ENCODE data around the gene CASZ1. TPM values are rescaled to one million over a fixed set of nuclear protein-coding genes. Genes with fewer than 3 reads are reported as not detected.

The CASZ1 gene
- total RNA-seq, 2 experiments from 2014 or later, result 3.7 to 4.0 TPM

GRCh38 chr1:10620776-10621175, 175.7 kb downstream of the CASZ1 start:
- Mint-ChIP-seq H3K27me3 (no peaks in the 10 kb centered on the region), H3K4me1 (no peaks in the 10 kb centered on the region), H3K27ac (no peak overlapping the region), H3K36me3 (ENCODE audit: low read depth) (peaks cover 7% of the 10 kb centered on the region), H3K4me3 (no peak overlapping the region), H3K9me3 (ENCODE audit: low read depth) (no peaks in the 10 kb centered on the region)
- intact Hi-C loops (cut with DNase I, micrococcal nuclease), result no loop called here
- ChIA-PET CTCF (no interaction called here), POLR2A (no interaction called here)
- DNase-seq, result no peak
- no peak for ATAC-seq

GRCh38 chr1:10617931-10618885, 178.2 kb downstream of the CASZ1 start:
- Mint-ChIP-seq H3K4me1 (no peaks in the 10 kb centered on the region), H3K36me3 (ENCODE audit: low read depth) (peaks cover 3% of the 10 kb centered on the region), H3K9me3 (ENCODE audit: low read depth) (no peaks in the 10 kb centered on the region), H3K27ac (no peak overlapping the region), H3K27me3 (no peaks in the 10 kb centered on the region), H3K4me3 (no peak overlapping the region)
- no peak for DNase-seq
- ATAC-seq, result no peak
- ChIA-PET CTCF (interaction anchor here (0.7 kb wide), 1 partner anchor 1433 kb away, joined by 3 read pairs; no protein-coding TSS in a partner anchor), POLR2A (no interaction called here)
- intact Hi-C loops (cut with DNase I, micrococcal nuclease), result no loop called here

- CTCF ChIA-PET, result no interaction called here
- peaks cover 3% of the 10 kb centered on the region for H3K36me3 Mint-ChIP-seq (ENCODE audit: low read depth)
- intact Hi-C loops (cut with DNase I, micrococcal nuclease), result no loop called here
These were observed 179.1 kb downstream of the CASZ1 start for GRCh38 chr1:10617318-10617717.

GRCh38 chr1:10616696-10617095, 179.8 kb downstream of the CASZ1 start:
- Mint-ChIP-seq H3K36me3 (ENCODE audit: low read depth) (peaks cover 3% of the 10 kb centered on the region), H3K9me3 (ENCODE audit: low read depth) (no peaks in the 10 kb centered on the region), H3K4me1 (no peaks in the 10 kb centered on the region), H3K27ac (no peak overlapping the region), H3K4me3 (no peak overlapping the region), H3K27me3 (no peaks in the 10 kb centered on the region)
- no peak for DNase-seq
- ChIA-PET CTCF (no interaction called here), POLR2A (no interaction called here)
- ATAC-seq, result no peak
- intact Hi-C loops (cut with DNase I, micrococcal nuclease), result no loop called here

More at GRCh38 chr1:10617318-10617717, 179.1 kb downstream of the CASZ1 start:
- H3K4me3 Mint-ChIP-seq, result no peak overlapping the region
- POLR2A ChIA-PET, result no interaction called here
- H3K27me3 Mint-ChIP-seq, result no peaks in the 10 kb centered on the region
- no peaks in the 10 kb centered on the region for H3K9me3 Mint-ChIP-seq (ENCODE audit: low read depth)
- no peaks in the 10 kb centered on the region for H3K4me1 Mint-ChIP-seq
- H3K27ac Mint-ChIP-seq, result no peak overlapping the region
- ATAC-seq (no peak), DNase-seq (no peak)

GRCh38 chr1:10615932-10616671, 180.3 kb downstream of the CASZ1 start:
- no peaks in the 10 kb centered on the region for H3K27me3 Mint-ChIP-seq
- H3K9me3 Mint-ChIP-seq (ENCODE audit: low read depth), result no peaks in the 10 kb centered on the region
- H3K27ac Mint-ChIP-seq, result no peak overlapping the region
- ATAC-seq (no peak), DNase-seq (no peak)
- intact Hi-C loops (cut with DNase I, micrococcal nuclease), result no loop called here
- H3K36me3 Mint-ChIP-seq (ENCODE audit: low read depth), result peaks cover 3% of the 10 kb centered on the region
- H3K4me3 Mint-ChIP-seq, result no peak overlapping the region
- ChIA-PET CTCF (no interaction called here), POLR2A (no interaction called here)
- H3K4me1 Mint-ChIP-seq, result no peaks in the 10 kb centered on the region

- intact Hi-C loops (cut with DNase I, micrococcal nuclease), result no loop called here
- POLR2A ChIA-PET, result no interaction called here
- Mint-ChIP-seq H3K4me1 (no peaks in the 10 kb centered on the region), H3K36me3 (ENCODE audit: low read depth) (peaks cover 3% of the 10 kb centered on the region), H3K9me3 (ENCODE audit: low read depth) (no peaks in the 10 kb centered on the region), H3K4me3 (no peak overlapping the region), H3K27me3 (no peaks in the 10 kb centered on the region), H3K27ac (no peak overlapping the region)
- CTCF ChIA-PET, result no interaction called here
- no peak for ATAC-seq
- no peak for DNase-seq
These were observed 181.1 kb downstream of the CASZ1 start for GRCh38 chr1:10615332-10615731.

GRCh38 chr1:10614377-10615225, 181.8 kb downstream of the CASZ1 start:
- Mint-ChIP-seq H3K27me3 (no peaks in the 10 kb centered on the region), H3K9me3 (ENCODE audit: low read depth) (no peaks in the 10 kb centered on the region), H3K4me3 (no peak overlapping the region), H3K4me1 (no peaks in the 10 kb centered on the region), H3K27ac (no peak overlapping the region), H3K36me3 (ENCODE audit: low read depth) (peaks cover 3% of the 10 kb centered on the region)
- ATAC-seq (no peak), DNase-seq (no peak)
- ChIA-PET POLR2A (no interaction called here), CTCF (no interaction called here)
- intact Hi-C loops (cut with DNase I, micrococcal nuclease), result no loop called here

- intact Hi-C loops (cut with DNase I, micrococcal nuclease), result no loop called here
- H3K4me3 Mint-ChIP-seq, result no peak overlapping the region
- H3K36me3 Mint-ChIP-seq (ENCODE audit: low read depth), result peaks cover 2% of the 10 kb centered on the region
- H3K4me1 Mint-ChIP-seq, result no peaks in the 10 kb centered on the region
- no peak for ATAC-seq
- DNase-seq, result no peak
- POLR2A ChIA-PET, result no interaction called here
- H3K9me3 Mint-ChIP-seq (ENCODE audit: low read depth), result no peaks in the 10 kb centered on the region
- no peak overlapping the region for H3K27ac Mint-ChIP-seq
- CTCF ChIA-PET, result no interaction called here
- no peaks in the 10 kb centered on the region for H3K27me3 Mint-ChIP-seq
These were observed 182.6 kb downstream of the CASZ1 start for GRCh38 chr1:10613861-10614260.

- Mint-ChIP-seq H3K27ac (no peak overlapping the region), H3K4me1 (no peaks in the 10 kb centered on the region), H3K9me3 (ENCODE audit: low read depth) (no peaks in the 10 kb centered on the region), H3K27me3 (no peaks in the 10 kb centered on the region), H3K4me3 (no peak overlapping the region), H3K36me3 (ENCODE audit: low read depth) (peaks cover 1% of the 10 kb centered on the region)
- ChIA-PET POLR2A (no interaction called here), CTCF (no interaction called here)
- intact Hi-C loops (cut with DNase I, micrococcal nuclease), result no loop called here
- DNase-seq, result no peak
- no peak for ATAC-seq
These were observed 183.1 kb downstream of the CASZ1 start for GRCh38 chr1:10613340-10613739.

GRCh38 chr1:10612436-10613160, 183.8 kb downstream of the CASZ1 start:
- H3K4me3 Mint-ChIP-seq, result no peak overlapping the region
- H3K4me1 Mint-ChIP-seq, result no peaks in the 10 kb centered on the region
- H3K36me3 Mint-ChIP-seq (ENCODE audit: low read depth), result no peaks in the 10 kb centered on the region
- ChIA-PET POLR2A (no interaction called here), CTCF (interaction anchor here (1.2 to 1.9 kb wide), 2 partner anchors 10 to 118 kb away, joined by 4 to 6 read pairs; no protein-coding TSS in a partner anchor)
- no peak overlapping the region for H3K27ac Mint-ChIP-seq
- H3K9me3 Mint-ChIP-seq (ENCODE audit: low read depth), result no peaks in the 10 kb centered on the region
- intact Hi-C loops (cut with DNase I, micrococcal nuclease), result no loop called here
- no peak for ATAC-seq
- H3K27me3 Mint-ChIP-seq, result no peaks in the 10 kb centered on the region
- DNase-seq, result no peak

All from activated CD4-positive, alpha-beta T cell treated with anti-CD3 and anti-CD28 coated beads for 36 hours (primary cell).